ENCODE data around the gene ERGIC1.

GRCh38 chr5:172870291-172870714 is 36.3 kb downstream of the ERGIC1 start:
- TF ChIP-seq CTCF (IDR thresholded peaks at IDR 0.05), result no peak
- no peak for TF ChIP-seq POLR2A (IDR thresholded peaks at IDR 0.05)
- no peak for TF ChIP-seq EP300 (IDR thresholded peaks at IDR 0.05)

Data from ovary (tissue), 3 donors.